HCT116 (cell line): ENCODE results near the gene RPS6KA2.

Source experiments
- CBX3 ChIP-seq: IDR thresholded peaks from 2 replicates; pipeline ENCODE4 v1.6.1; 2012; ENCODE audit warnings: low read depth
- POLR2A ChIP-seq: IDR thresholded peaks from 2 replicates; pipeline ENCODE4 v1.7.0; 2011; ENCODE audit warnings: borderline replicate concordance; ENCODE audit not compliant: insufficient read depth, insufficient read length; ENCODE audit errors: extremely low read depth
- ZFX ChIP-seq: fragments of 450-650 bp; IDR thresholded peaks from 2 replicates; pipeline ENCODE4 v1.6.1; 2017
- TF ChIP-seq, protein P1 (sequence below): IDR thresholded peaks from 2 replicates; pipeline ENCODE4 v1.6.1; 2012

DNA sequence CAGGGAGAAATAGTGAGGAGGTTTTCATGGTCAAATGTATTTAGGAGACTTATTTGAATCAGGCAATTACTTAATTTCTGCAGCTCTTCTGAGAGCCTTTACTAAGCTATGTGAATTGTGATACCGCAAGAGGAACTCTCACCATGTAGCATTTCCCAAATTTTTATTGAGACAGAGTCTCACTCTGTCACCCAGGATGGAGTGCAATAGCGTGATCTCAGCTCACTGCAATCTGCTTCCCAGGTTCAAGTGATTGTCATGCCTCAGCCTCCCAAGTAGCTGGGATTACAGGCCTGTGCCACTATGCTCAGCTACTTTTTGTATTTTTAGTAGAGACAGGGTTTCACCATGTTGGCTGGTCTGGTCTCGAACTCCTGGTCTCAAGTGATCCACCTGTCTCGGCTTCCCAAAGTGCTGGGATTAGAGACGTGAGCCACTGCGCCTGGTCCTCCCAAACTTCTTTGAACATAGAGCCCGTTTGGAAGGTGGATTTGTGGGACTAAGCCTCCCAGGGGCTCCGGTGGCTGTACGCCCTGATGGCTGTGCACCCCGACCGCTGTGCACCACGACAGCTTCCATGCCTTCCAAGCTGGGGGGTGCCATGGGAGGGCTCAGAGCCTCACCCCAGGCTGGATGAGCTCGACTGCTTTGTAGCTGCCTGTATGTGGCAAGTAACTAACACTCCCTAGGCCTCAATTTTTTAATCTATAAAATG is 238.6 kb downstream of the RPS6KA2 start:
- TF ChIP-seq, protein P1, sequence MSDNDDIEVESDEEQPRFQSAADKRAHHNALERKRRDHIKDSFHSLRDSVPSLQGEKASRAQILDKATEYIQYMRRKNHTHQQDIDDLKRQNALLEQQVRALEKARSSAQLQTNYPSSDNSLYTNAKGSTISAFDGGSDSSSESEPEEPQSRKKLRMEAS, result no peak
- no peak for TF ChIP-seq CBX3
- TF ChIP-seq ZFX, result no peak
- no peak for TF ChIP-seq POLR2A
